Osteoblast (primary cell): ENCODE results near the gene FYCO1. TPM values are rescaled to one million over a fixed set of nuclear protein-coding genes. Genes with fewer than 3 reads are reported as not detected.

ENCODE experiments used
- DNase-seq: peaks from one replicate; pipeline ENCODE4 v3.0.0; 2011; ENCODE audit warnings: low spot score, mixed read lengths; ENCODE audit not compliant: insufficient read length; ENCODE audit errors: missing footprints
- H2AFZ ChIP-seq: 2 replicates; pipeline ENCODE4 v1.6.0; 2011; ENCODE audit warnings: mild to moderate bottlenecking, low read length
- H3K27ac ChIP-seq: 2 replicates; pipeline ENCODE4 v1.5.1; 2011; ENCODE audit warnings: mild to moderate bottlenecking, low read depth, low read length, moderate library complexity
- H3K27me3 ChIP-seq: 2 replicates; pipeline ENCODE4 v1.6.0; 2012; ENCODE audit warnings: mild to moderate bottlenecking, control low read depth, inconsistent platforms, low read length, moderate library complexity; ENCODE audit not compliant: insufficient read depth
- H3K36me3 ChIP-seq: 2 replicates; pipeline ENCODE4 v1.5.1; 2011; ENCODE audit warnings: mild to moderate bottlenecking, low read length, control low read depth, moderate library complexity; ENCODE audit not compliant: insufficient read depth
- H3K4me1 ChIP-seq: 2 replicates; pipeline ENCODE4 v1.5.1; 2011; ENCODE audit warnings: mild to moderate bottlenecking, low read length, control low read depth, moderate library complexity; ENCODE audit not compliant: insufficient read depth
- H3K4me2 ChIP-seq: 2 replicates; pipeline ENCODE4 v1.6.0; 2011; ENCODE audit warnings: mild to moderate bottlenecking, low read length; ENCODE audit not compliant: insufficient read depth
- H3K4me3 ChIP-seq: fragments of 200-600 bp; sonication (generic); 3 replicates; pipeline ENCODE4 v1.5.1; 2012; ENCODE audit warnings: mild to moderate bottlenecking, low read length, inconsistent platforms; ENCODE audit not compliant: insufficient read depth
- H3K79me2 ChIP-seq: 2 replicates; pipeline ENCODE4 v1.6.0; 2012; ENCODE audit warnings: mild to moderate bottlenecking, low read length, control low read depth, inconsistent platforms; ENCODE audit not compliant: insufficient read depth
- H3K9me3 ChIP-seq: 2 replicates; pipeline ENCODE4 v1.5.1; 2011; ENCODE audit warnings: low read depth, low read length, control low read depth
- H4K20me1 ChIP-seq: 2 replicates; pipeline ENCODE4 v1.6.0; 2012; ENCODE audit warnings: mild to moderate bottlenecking, low read length, control low read depth; ENCODE audit not compliant: insufficient read depth
- total RNA-seq: library from RNA; depleted of rRNA; stranded (reverse); fragments of >200 nt; gene quantifications from 2 replicates; pipeline ENCODE4 v1.2.3, GENCODE V29; 2012
- TF ChIP-seq, protein P1 (sequence below): IDR thresholded peaks from 2 replicates; pipeline ENCODE4 v1.5.1; 2011; ENCODE audit warnings: mild to moderate bottlenecking, low read depth, low read length, moderate library complexity; ENCODE audit errors: extremely low read depth

Gene FYCO1
- total RNA-seq, 1 donor = 25.0 TPM

DNA sequence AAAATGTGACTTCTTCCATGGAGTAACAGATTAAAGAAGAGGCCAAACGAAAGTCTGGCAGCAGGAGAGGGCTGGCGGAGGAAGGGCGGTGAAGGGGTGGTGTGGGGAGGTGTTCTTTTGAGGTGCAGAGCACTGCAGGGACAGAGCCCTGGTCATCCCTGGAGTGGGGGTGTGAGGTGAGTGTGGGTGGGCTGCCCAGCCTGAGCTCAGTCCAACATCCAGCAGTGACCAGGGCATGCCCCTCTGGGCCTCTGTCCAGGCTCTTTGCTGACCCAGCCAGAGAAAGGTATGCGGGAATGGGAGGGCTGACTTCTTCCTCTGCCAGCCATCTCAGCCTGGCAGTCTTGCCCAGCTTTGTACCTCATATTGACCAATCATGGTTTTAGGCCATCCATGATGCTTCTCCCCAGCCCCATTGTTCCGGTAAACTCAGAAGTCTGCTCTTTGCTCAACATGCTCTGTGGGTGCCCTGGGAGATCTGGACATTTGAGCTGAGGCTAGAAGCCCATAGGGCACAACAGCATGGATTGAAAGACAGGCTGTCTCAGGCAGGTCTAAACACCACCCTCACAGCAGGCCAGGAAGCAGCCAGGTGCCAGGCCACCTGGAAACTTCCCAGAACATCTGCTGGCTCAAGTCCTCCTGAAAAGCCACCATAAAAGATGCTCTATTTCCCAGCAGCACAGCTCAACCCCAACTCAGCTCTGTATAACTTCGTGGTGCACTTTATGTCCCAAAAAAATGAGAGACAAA is 78.3 kb downstream of the FYCO1 start:
- no peaks in the 10 kb centered on the region for H3K9me3 ChIP-seq
- H4K20me1 ChIP-seq = no peaks in the 10 kb centered on the region
- H3K4me1 ChIP-seq = peaks cover 11% of the 10 kb centered on the region
- TF ChIP-seq, protein P1, sequence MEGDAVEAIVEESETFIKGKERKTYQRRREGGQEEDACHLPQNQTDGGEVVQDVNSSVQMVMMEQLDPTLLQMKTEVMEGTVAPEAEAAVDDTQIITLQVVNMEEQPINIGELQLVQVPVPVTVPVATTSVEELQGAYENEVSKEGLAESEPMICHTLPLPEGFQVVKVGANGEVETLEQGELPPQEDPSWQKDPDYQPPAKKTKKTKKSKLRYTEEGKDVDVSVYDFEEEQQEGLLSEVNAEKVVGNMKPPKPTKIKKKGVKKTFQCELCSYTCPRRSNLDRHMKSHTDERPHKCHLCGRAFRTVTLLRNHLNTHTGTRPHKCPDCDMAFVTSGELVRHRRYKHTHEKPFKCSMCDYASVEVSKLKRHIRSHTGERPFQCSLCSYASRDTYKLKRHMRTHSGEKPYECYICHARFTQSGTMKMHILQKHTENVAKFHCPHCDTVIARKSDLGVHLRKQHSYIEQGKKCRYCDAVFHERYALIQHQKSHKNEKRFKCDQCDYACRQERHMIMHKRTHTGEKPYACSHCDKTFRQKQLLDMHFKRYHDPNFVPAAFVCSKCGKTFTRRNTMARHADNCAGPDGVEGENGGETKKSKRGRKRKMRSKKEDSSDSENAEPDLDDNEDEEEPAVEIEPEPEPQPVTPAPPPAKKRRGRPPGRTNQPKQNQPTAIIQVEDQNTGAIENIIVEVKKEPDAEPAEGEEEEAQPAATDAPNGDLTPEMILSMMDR = no peak
- peaks cover 6% of the 10 kb centered on the region for H3K36me3 ChIP-seq
- no peak overlapping the region for H3K27ac ChIP-seq
- no peak overlapping the region for H3K4me3 ChIP-seq
- peaks cover 3% of the 10 kb centered on the region for H3K27me3 ChIP-seq
- no peak overlapping the region for H3K4me2 ChIP-seq
- H2AFZ ChIP-seq = no peak overlapping the region
- no peak for DNase-seq
- no peaks in the 10 kb centered on the region for H3K79me2 ChIP-seq

DNA sequence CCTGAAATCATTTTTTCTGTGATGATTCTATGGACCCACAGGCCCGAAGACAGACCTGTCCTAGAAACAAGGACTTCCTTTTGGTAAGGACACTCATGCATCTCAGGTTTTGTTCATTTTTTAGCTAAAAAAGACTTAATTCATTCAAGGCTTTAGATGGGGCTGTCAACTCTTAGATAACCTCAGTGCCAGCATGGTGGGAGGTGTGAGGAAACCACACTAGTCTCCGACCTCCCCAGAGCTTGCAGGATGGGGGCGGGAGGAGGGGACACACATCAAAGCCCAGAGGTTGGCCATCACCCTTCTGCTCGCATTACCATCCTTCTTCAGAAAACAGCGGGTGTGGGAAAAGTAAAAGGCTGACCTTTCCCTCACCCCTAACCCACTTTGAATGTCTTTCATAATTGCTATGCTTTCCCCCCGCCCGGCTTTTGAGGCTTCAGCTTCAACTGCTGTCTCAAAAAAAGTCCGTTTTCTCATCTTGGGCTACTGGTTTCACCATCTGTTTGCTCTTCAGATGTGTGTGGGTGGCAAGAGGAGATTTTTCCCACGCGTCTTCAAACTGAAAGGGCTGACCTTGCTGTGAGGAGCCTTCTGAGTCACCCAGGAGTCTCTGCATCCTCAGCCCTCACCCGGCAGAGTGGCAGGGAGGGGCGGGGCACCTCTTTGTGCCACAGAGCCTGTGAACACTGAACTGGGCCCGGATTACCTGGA is 79.9 kb downstream of the FYCO1 start:
- no peak overlapping the region for H2AFZ ChIP-seq
- H3K79me2 ChIP-seq = no peaks in the 10 kb centered on the region
- H3K27ac ChIP-seq = no peak overlapping the region
- H3K4me2 ChIP-seq = peak overlapping the region; percentile 59
- H3K9me3 ChIP-seq = no peaks in the 10 kb centered on the region
- H3K4me3 ChIP-seq = no peak overlapping the region
- TF ChIP-seq, protein P1 = no peak
- H3K4me1 ChIP-seq = peaks cover 11% of the 10 kb centered on the region
- DNase-seq = peak; percentile 96
- H3K36me3 ChIP-seq = no peaks in the 10 kb centered on the region
- H4K20me1 ChIP-seq = no peaks in the 10 kb centered on the region
- H3K27me3 ChIP-seq = peaks cover 9% of the 10 kb centered on the region

DNA sequence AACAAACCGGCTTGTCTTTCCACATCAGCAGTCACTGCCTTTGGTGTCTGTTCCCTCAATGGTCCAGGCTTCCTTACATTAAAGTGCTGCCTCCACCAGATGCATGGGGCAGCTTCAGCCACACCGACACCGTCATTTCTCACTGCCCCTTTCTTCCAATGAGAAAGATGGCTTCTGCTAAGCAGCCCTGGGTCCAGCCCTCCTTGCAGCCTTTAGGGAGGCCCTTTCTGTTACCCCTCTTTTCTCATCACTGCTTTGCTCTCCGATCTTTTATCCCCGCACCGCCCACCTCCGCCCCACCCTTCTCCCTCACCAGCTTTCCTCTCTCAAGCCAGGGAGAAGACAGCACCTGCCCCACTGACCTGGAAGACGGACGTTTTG is 80.6 kb downstream of the FYCO1 start:
- H3K9me3 ChIP-seq = no peaks in the 10 kb centered on the region
- no peak overlapping the region for H3K27ac ChIP-seq
- TF ChIP-seq, protein P1 = no peak
- no peak overlapping the region for H2AFZ ChIP-seq
- H3K4me3 ChIP-seq = no peak overlapping the region
- H3K4me1 ChIP-seq = peaks cover 11% of the 10 kb centered on the region
- H4K20me1 ChIP-seq = no peaks in the 10 kb centered on the region
- no peak for DNase-seq
- H3K36me3 ChIP-seq = no peaks in the 10 kb centered on the region
- H3K4me2 ChIP-seq = no peak overlapping the region
- no peaks in the 10 kb centered on the region for H3K79me2 ChIP-seq
- peaks cover 9% of the 10 kb centered on the region for H3K27me3 ChIP-seq

DNA sequence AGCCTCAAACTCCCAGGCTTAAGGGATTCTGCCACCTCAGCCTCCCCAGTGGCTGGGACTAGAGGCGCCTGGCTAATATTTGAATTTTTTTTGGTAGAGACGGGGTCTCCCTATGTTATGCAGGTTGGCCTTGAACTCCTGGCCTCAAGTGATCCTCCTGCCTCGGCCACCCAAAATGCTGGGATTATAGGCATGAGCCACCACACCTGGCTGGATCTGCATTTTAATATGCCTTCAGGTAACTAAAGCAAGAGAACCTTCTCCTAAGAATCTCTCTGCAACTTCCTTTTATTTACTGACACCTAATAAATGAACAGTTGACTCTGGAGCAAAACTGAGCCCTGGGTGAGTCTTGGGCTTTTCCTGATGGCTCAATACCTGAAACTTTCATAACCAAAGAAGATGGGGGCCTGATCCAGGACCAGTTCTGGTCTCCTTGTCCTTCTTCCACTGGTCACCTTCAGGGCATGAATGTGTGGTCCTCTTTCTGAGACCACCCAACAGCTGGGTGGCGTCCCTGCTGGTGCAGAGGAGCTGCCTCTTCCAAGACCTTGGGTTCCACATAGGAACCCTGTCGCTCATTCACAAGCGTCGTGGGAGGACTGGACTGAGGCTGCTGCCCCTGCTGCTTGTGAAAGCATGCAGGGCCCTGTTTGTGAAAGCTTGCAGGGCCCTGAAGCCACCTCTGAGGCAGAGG is 81.1 kb downstream of the FYCO1 start:
- Histone ChIP-seq H2AFZ (no peak overlapping the region), H3K79me2 (no peaks in the 10 kb centered on the region), H3K27ac (no peak overlapping the region), H3K4me2 (no peak overlapping the region), H4K20me1 (no peaks in the 10 kb centered on the region), H3K27me3 (peaks cover 11% of the 10 kb centered on the region), H3K9me3 (no peaks in the 10 kb centered on the region), H3K4me1 (peaks cover 11% of the 10 kb centered on the region), H3K4me3 (no peak overlapping the region), H3K36me3 (no peaks in the 10 kb centered on the region)
- TF ChIP-seq, protein P1 = no peak
- DNase-seq = no peak
